Parathyroid adenoma (tissue), 2 donors: Measurements from ENCODE around the gene SIGLEC9.
"Not testable (repeated sequence)": the region's sequence is repeated elsewhere in the genome, so short reads cannot be mapped to it uniquely, and the experiment has no call there.

Source experiments
- H2AFZ ChIP-seq: fragments of 300-600 bp; sonication (generic); one replicate; pipeline ENCODE4 v1.7.0; 2017; ENCODE audit warnings: antibody characterized with exemption, mild to moderate bottlenecking
- H3K27ac ChIP-seq: fragments of 300-600 bp; sonication (generic); one replicate; pipeline ENCODE4 v1.7.0; 2017
- H3K27me3 ChIP-seq: fragments of 300-600 bp; sonication (generic); one replicate; pipeline ENCODE4 v1.7.0; 2017; ENCODE audit warnings: low read length; ENCODE audit not compliant: control insufficient read depth, insufficient read depth
- H3K36me3 ChIP-seq: fragments of 300-600 bp; sonication (generic); one replicate; pipeline ENCODE4 v1.7.0; 2017; ENCODE audit warnings: low read length; ENCODE audit not compliant: control insufficient read depth, insufficient read depth
- H3K4me1 ChIP-seq: fragments of 300-600 bp; sonication (generic); one replicate; pipeline ENCODE4 v1.7.0; 2017; ENCODE audit warnings: control low read depth
- H3K4me2 ChIP-seq: fragments of 300-600 bp; sonication (generic); one replicate; pipeline ENCODE4 v1.7.0; 2017; ENCODE audit warnings: low read length
- H3K4me3 ChIP-seq: fragments of 300-600 bp; sonication (generic); one replicate; pipeline ENCODE4 v1.7.0; 2017; ENCODE audit warnings: low read depth, low read length
- H3K79me2 ChIP-seq: fragments of 300-600 bp; sonication (generic); one replicate; pipeline ENCODE4 v1.7.0; 2017; ENCODE audit warnings: control low read depth
- H3K9ac ChIP-seq: fragments of 300-600 bp; sonication (generic); one replicate; pipeline ENCODE4 v1.7.0; 2017; ENCODE audit warnings: mild to moderate bottlenecking
- H3K9me3 ChIP-seq: fragments of 300-600 bp; sonication (generic); one replicate; pipeline ENCODE4 v1.7.0; 2017; ENCODE audit warnings: low read length; ENCODE audit not compliant: control insufficient read depth
- CTCF ChIP-seq: fragments of 300-600 bp; sonication (generic); IDR thresholded peaks from one replicate; pipeline ENCODE4 v1.7.0; 2017; ENCODE audit warnings: antibody characterized with exemption, mild to moderate bottlenecking
- donor health status: primary hyperparathyroidism.

The SIGLEC9 gene

DNA sequence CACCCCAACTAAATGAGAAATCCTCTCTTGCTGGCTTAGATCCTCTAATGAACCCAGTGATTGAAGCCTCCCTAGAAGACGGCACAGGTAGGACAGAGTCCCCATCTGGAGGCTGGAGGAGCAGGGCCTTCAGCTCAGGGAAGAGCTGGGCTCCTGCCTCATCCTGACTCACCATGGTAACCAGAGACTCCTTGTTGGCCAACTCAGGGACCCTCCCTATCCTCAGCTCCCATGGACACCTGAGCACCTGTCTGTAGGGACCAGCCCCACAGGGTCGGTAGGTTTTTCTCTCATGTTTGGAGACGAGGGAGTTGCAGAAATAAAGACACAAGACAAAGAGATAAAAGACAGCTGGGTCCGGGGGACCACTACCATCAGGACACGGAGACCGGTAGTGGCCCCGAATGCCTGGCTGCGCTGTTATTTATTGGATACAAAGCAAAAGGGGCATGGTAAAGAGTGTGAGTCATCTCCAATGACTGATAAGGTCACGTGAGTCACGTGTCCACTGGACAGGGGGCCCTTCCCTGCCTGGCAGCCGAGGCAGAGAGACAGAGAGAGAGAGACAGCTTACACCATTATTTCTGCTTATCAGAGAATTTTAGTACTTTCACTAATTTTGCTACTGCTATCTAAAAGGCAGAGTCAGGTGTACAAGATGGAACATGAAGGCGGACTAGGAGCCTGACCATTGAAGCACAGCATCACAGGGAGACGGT lies 44.0 kb downstream of the SIGLEC9 start:
- Histone ChIP-seq H3K4me2 (no peak overlapping the region), H3K9ac (no peak overlapping the region), H2AFZ (peak overlapping the region; percentile 70), H3K4me1 (peaks cover 4% of the 10 kb centered on the region), H3K9me3 (no peaks in the 10 kb centered on the region), H3K36me3 (no peaks in the 10 kb centered on the region), H3K4me3 (no peak overlapping the region), H3K27me3 (no peaks in the 10 kb centered on the region), H3K27ac (no peak overlapping the region), H3K79me2 (no peaks in the 10 kb centered on the region)
- TF ChIP-seq CTCF: no peak

DNA sequence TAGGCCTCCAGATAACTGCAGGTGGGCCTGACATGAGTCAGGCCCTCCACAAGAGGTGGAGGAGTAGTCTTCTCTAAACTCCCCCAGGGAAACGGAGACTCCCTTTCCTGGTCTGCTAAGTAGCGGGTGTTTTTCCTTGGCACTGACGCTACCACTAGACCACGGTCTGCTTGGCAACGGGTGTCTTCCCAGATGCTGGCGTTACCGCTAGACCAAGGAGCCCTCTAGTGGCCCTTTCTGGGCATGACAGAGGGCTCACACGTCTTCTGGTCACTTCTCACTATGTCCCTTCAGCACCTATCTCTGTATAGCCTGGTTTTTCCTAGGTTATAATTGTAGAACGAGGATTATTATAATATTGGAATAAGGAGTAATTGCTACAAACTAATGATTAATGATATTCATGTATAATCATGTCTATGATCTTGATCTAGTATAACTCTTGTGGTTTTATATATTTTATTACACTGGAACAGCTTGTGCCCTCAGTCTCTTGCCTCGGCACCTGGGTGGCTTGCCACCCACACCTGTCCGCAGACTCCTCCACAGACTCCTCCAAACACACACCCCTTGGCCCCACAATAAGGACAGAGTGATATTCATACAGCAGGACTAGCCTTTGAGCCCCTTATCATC lies 44.7 kb downstream of the SIGLEC9 start:
- H3K9ac ChIP-seq, H3K4me2 ChIP-seq, H3K27ac ChIP-seq, H3K79me2 ChIP-seq, H3K27me3 ChIP-seq, H3K36me3 ChIP-seq, H3K4me1 ChIP-seq, H3K4me3 ChIP-seq, H3K9me3 ChIP-seq: not testable (repeated sequence)
- TF ChIP-seq CTCF: peak; percentile 97
- peak overlapping the region; percentile 70 for H2AFZ ChIP-seq

DNA sequence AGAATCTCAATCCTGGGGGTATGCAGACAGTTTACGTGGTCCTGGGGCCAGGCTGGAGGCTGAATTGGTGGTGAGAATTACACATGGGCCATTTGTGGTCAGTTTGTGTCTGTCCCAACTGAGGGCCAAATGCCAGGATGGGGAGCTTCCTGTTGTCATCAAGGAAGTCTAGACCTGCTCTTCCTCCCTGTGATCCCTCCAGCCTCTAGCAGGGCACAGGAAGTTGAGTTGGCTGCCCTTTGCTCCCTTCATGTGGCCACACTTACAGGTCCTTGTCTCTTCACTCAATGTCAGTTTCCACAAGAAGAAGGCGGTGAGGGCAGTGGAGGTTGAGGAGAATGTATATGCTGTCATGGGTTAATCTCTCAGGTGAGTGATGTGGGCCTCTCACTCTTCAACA lies 47.5 kb downstream of the SIGLEC9 start:
- H3K4me2 ChIP-seq: no peak overlapping the region

DNA sequence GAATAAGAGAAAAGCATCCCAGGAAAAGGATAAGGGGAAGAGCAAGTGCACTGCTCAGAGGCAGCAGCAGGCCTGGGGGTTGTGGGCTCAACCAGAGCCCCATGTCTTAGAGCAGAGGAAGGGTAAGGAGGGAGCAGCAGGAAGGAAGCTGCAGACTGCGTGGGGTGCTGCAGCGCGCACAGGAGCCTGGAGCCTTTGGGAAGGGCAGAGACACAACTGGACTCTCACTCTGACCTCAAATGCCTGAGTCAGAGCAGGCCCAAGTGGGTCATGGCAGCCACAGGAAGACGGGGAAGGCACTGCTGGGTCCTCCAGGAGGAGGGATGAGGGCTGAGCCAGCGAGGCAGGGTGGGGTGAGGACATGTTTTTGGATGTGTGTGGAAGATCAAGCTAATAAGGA lies 49.0 kb downstream of the SIGLEC9 start:
- TF ChIP-seq CTCF: no peak
- no peak overlapping the region for H3K27ac ChIP-seq
- no peak overlapping the region for H3K4me3 ChIP-seq
- H3K9me3 ChIP-seq: no peaks in the 10 kb centered on the region
- H3K9ac ChIP-seq: no peak overlapping the region
- no peaks in the 10 kb centered on the region for H3K79me2 ChIP-seq
- no peaks in the 10 kb centered on the region for H3K27me3 ChIP-seq
- H3K36me3 ChIP-seq: no peaks in the 10 kb centered on the region
- no peak overlapping the region for H3K4me2 ChIP-seq
- H3K4me1 ChIP-seq: peaks cover 4% of the 10 kb centered on the region
- H2AFZ ChIP-seq: no peak overlapping the region

More for the DNA sequence above, 47.5 kb downstream of the SIGLEC9 start:
- H3K4me3 ChIP-seq: no peak overlapping the region
- no peak overlapping the region for H3K9ac ChIP-seq
- no peaks in the 10 kb centered on the region for H3K27me3 ChIP-seq
- no peaks in the 10 kb centered on the region for H3K36me3 ChIP-seq
- H3K27ac ChIP-seq: no peak overlapping the region
- no peaks in the 10 kb centered on the region for H3K79me2 ChIP-seq
- peaks cover 4% of the 10 kb centered on the region for H3K4me1 ChIP-seq
- TF ChIP-seq CTCF: no peak
- H2AFZ ChIP-seq: no peak overlapping the region
- H3K9me3 ChIP-seq: no peaks in the 10 kb centered on the region

GRCh38 chr19:51179256-51179655 lies 54.5 kb downstream of the SIGLEC9 start:
- Histone ChIP-seq H3K27me3 (no peaks in the 10 kb centered on the region), H3K27ac (no peak overlapping the region), H3K79me2 (no peaks in the 10 kb centered on the region), H3K9ac (no peak overlapping the region), H3K4me1 (no peaks in the 10 kb centered on the region), H3K4me2 (no peak overlapping the region), H3K4me3 (no peak overlapping the region), H3K36me3 (no peaks in the 10 kb centered on the region), H3K9me3 (no peaks in the 10 kb centered on the region), H2AFZ (no peak overlapping the region)
- no peak for TF ChIP-seq CTCF
